SK-N-MC (cell line): ENCODE results near the gene MREG.

Experiments
- EZH2 ChIP-seq: fragments of 200-600 bp; sonication (generic); IDR thresholded peaks from one replicate; pipeline ENCODE4 v1.6.1; 2017; ENCODE audit warnings: antibody characterized with exemption
- POLR2AphosphoS5 ChIP-seq: IDR thresholded peaks from 2 replicates; pipeline ENCODE4 v1.6.1; 2012; ENCODE audit warnings: mild to moderate bottlenecking, low read depth, low read length, borderline replicate concordance

GRCh38 chr2:215983581-215984351, 29.6 kb downstream of the MREG start:
- TF ChIP-seq EZH2 (no peak), POLR2AphosphoS5 (no peak)
